MM.1S (cell line): ENCODE measurements around the gene INPP4B.

ENCODE experiments used
- EZH2 ChIP-seq: fragments of 300-600 bp; sonication (generic); optimal IDR thresholded peaks from 2 replicates; pipeline ENCODE3; 2017; ENCODE audit warnings: low read depth, mild to moderate bottlenecking, antibody characterized with exemption, low read length, mixed read lengths
- TF ChIP-seq, protein P1 (sequence below): fragments of 300-600 bp; sonication (generic); IDR thresholded peaks from 2 replicates; pipeline ENCODE4 v1.5.1; 2016; ENCODE audit warnings: antibody characterized with exemption, low read length, mixed read lengths

DNA sequence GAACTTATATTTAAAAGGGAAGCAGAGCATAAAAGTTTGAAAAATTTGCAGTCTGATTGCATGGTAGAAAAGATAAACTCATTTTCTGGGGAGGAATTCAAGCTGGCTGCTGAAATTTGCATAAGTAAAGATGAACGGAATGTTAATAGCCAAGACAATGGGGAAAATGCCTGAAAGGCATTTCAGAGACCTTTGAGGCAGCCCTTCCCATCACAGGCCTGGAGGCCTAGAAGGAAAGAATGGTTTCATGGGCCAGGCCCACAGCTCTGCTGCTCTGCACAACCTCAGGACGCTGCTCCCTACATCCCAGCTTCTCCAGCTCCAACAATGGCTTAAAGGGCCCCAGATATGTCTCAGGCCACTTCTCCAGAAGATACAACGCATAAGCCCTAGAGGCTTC, 46.9 kb upstream of the INPP4B start:
- TF ChIP-seq, protein P1, sequence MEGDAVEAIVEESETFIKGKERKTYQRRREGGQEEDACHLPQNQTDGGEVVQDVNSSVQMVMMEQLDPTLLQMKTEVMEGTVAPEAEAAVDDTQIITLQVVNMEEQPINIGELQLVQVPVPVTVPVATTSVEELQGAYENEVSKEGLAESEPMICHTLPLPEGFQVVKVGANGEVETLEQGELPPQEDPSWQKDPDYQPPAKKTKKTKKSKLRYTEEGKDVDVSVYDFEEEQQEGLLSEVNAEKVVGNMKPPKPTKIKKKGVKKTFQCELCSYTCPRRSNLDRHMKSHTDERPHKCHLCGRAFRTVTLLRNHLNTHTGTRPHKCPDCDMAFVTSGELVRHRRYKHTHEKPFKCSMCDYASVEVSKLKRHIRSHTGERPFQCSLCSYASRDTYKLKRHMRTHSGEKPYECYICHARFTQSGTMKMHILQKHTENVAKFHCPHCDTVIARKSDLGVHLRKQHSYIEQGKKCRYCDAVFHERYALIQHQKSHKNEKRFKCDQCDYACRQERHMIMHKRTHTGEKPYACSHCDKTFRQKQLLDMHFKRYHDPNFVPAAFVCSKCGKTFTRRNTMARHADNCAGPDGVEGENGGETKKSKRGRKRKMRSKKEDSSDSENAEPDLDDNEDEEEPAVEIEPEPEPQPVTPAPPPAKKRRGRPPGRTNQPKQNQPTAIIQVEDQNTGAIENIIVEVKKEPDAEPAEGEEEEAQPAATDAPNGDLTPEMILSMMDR = no peak
- TF ChIP-seq EZH2 = no peak
